Skin of body (tissue), 2 donors: ENCODE data around the gene SLC16A12. TPM values are rescaled to one million over a fixed set of nuclear protein-coding genes. Genes with fewer than 3 reads are reported as not detected.

Experiments
- DNase-seq: peaks from one replicate; lab custom pipeline; 2025; lab: John Stamatoyannopoulos, UW
- total RNA-seq: library from RNA; depleted of rRNA; stranded (reverse); fragments of >200 nt; gene quantifications from one replicate; pipeline ENCODE4 v1.2.3, GENCODE V29; 2014

The SLC16A12 gene
- 1.7 TPM for total RNA-seq

DNA sequence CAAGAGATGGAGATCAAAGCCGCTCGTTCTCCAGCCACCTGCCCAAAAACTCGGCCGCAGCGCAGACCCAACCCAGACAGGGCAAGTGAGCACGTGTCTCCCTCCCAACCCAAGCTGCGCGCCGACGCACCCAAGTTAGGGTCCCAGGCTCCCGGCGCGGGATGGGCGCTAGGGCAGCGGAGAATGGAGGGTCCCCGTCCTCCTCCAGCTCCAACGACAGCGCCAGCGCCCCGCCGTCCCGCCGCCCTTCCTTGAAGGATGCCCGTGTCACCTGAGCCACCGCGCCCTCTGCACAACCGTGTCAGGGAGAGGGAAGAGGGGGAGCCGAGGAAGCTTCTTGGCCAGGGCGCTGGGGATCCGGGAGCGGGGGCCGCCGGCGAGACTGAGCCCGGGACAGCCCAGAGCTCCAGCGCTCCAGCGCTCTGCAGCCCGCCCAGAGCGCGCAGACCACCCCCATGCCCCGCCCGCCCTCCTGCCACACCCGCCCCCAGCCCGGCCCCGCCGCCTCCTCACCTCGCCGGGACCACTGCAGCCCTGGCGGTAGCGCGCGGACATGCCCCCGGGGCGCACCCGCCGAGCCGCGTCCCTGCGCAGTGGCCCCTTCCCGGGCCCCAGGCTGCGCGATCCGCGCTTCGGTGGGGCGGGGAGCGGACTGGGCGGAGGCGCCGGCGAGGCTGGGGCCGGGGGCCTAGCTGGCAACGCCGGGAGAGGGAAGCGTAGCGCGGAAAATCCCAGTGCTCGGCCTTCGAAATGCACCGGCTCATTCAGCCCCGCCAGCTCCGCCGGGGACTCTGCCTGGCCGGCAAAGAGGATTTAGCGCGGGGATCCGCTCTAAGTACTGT is at the start of gene SLC16A12:
TSS of gene SLC16A12 (minus strand) at position 424 of the 842 bp plus-strand sequence. CDS start 73,016 bp downstream, outside the sequence.
- DNase-seq = no peak

DNA sequence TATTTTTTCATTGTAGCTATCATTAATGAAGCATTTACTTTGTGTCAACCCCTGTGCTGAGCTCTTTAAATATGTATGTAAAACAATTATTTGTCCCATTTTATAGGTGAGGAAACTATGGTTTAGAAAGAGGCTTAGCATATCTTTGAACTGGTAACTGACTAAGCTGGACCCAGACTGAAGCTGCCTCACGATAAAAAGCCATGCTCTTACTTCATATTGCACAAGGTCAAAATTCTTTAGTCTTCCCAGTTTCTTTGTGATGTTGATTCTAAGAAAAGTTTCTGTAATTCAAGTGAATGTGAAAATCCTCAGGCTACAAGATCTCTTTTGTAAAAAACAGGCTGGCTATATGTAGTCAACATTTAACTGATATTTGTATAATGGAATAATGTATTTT is 46.6 kb upstream of the SLC16A12 start:
- no peak for DNase-seq

DNA sequence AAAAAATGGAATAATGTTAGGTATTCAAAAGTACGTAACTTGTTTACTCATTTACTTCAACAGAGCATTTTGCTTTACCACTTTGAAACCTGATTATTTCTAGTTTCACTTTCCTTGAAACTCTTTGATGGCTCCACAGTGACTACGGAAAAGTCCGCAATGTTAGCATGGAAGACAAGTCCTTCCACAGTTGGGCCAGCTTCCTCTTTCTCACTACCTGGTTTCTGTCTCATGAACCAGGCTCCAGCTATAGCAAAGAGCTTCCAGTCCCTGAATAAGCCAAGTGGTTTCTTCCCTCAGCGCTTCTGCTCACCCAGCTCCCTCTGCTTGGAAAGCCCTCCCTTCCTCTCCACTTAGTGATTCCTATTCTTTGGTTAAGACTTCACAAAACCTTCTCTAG is 44.8 kb upstream of the SLC16A12 start:
- no peak for DNase-seq

- no peak for DNase-seq
These were observed 41.3 kb upstream of the SLC16A12 start for GRCh38 chr10:89576696-89577095.

- DNase-seq = no peak
These were observed 40.6 kb upstream of the SLC16A12 start for GRCh38 chr10:89576022-89576421.

- DNase-seq = no peak
These were observed 39.6 kb upstream of the SLC16A12 start for GRCh38 chr10:89575031-89575430.

GRCh38 chr10:89574368-89574767 is 39.0 kb upstream of the SLC16A12 start:
- no peak for DNase-seq

DNA sequence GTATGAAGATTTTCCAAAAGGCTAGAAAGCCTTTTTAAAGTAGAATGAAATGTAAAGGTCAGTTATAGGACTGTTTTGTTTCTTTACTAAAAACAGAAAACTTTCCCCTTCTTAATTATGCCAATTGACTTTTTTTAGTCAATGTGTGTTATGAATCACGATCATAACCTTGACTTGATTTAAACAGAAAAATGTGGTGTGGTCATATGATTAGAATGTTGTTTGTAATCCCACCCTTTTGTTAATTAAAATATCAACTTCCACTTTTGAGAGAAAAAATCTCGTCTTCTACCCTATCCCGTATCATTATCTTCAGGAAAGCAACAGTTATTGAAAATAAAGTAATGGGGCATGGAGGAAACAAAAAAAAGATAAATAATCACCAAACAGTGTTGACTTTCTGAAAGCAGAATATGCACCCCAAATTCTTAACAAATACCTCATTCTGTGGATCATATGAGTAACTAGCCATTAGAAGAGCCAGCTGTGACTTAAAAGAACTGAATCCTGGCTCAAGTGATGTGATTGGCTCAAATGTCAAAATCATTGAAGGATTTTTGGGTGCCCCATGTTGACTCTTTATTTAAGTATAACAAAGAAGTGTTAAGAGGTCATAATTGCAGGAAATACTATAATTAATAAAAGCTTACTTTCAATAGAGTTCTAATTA is 32.3 kb upstream of the SLC16A12 start:
- no peak for DNase-seq

GRCh38 chr10:89566992-89567391 is 31.6 kb upstream of the SLC16A12 start:
- DNase-seq = peak; percentile 34

DNA sequence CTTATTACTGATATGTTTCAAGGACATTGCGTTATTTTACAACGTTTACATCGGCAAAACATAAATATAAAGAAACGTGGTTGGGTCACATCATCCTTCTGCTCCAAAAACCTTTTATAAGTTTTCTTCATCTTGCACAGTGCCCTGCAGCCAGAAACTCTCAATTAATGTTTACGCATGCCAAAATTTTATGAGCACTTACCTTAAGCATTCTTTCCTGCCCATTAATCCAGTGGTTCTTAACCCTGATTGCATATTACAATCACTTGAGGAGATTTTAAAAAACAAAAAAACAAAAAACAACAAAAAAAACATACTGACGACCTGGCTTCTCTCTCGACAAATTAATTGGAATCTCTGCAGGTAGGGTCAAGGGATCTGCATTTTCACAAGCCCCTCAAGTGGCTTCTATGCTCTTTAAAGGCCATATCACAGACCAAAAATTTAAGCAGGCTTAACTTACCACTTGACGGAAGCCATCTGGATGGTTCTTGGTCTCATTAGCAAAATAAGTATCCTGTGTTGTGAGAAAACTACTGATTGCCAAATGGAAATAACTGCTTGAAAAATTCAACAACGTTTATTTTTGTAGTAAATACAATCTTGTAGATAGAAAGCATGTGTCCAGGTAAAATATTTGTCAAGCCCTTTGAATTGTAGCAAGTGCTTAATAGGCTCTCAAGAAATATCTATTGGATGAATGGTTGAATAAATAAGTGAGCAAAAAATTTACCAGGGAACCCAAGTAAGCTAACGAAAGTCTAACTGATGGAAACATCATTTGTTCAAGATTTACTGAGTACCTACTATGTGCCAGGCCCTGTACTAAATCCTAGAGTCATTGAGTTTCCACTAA is 30.9 kb upstream of the SLC16A12 start:
- no peak for DNase-seq

DNA sequence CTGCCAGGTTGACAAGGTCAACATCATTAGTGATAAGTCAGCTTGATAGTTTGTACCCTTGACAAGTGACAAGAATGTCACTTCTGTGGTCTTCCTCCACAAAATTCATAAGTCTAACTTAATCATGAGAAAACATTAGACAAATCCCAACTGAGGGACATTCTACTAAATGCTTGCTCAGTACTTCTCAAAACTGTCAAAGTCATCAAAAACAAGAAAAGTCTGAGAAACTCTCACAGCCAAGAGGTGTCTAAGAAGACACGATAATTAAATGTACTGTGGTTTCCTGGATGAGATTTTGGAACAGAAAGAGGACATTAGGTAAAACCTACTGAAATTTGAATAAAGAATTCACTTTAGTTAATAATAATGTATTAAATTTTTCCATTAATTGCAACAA is 29.8 kb upstream of the SLC16A12 start:
- DNase-seq = no peak

- DNase-seq = peak; percentile 50
These were observed 28.6 kb upstream of the SLC16A12 start for GRCh38 chr10:89563861-89564478.

- DNase-seq = no peak
These were observed 27.9 kb upstream of the SLC16A12 start for GRCh38 chr10:89563311-89563710.

DNA sequence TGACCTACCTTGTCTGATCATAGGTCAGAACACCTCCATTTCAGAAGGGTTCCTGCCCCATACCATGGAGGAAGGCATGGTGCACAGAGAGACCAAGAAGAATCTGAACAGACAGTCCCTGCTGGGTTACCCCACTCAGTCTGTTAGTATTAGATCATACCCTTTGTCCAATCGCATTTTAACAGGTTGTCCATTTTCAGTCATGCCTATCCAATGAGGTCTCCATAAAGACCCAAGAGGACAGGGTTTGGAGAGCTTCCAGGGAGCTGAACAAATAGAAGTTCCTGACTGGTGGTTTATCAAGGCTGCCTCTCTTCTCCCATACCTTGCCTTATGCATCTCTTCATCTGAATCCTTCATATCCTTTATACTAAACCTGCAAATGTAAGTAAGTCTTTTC is 21.2 kb upstream of the SLC16A12 start:
- no peak for DNase-seq

DNA sequence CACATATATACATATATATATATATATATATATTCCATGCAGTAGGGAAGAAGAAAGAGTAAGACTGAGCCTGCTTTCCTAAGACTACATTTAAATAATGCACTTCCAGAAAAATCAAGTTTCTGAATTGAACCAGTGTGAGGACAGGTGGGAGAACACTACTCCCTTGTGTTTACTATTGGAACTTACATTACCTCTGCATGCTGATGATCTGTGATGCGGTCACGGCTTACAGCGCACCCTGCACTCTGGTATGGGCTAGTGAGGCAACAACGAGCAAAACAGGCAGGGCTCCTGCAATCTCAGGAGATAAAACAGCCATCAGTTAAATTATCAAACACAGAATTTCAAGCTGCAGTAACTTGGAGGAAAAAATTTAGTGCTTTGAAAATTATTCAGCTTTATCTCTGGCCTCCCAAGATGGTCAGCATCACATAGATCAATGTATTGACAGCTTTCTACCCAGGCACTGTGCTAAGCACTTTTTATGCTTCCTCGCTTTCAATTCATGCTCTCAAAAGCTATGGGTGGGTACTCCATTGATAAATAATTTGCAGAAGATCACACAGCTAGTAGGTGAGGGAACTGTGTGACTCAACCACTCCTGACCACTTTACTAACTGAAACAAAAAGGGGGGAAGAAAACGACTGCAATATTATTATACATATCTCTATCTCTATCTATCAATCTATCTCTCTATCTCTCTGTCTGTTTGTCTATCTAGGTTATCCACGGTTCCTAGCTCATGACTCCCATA is 20.5 kb upstream of the SLC16A12 start:
- DNase-seq = no peak

- DNase-seq = no peak
These were observed 19.0 kb upstream of the SLC16A12 start for GRCh38 chr10:89554433-89554832.

GRCh38 chr10:89553064-89553734 is 17.8 kb upstream of the SLC16A12 start:
- DNase-seq = peak; percentile 14

DNA sequence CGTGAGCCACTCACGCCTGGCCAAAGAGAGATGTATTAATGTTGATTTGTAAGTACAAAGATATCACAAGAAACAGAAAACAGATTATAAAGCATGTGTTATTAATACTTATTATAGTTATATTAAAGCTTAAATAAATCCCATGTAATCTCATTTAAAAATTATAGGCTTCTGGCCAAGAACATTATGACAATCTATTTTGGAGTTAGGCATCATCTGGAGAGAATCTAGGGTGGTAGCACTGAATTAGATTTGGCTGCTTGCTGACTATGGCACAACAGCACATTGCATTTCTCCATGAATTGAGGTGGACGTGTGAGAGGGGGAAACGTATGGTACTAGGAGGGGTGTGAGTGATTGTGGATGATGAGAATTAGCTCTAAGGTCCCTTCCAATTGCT is 16.8 kb upstream of the SLC16A12 start:
- DNase-seq = no peak

DNA sequence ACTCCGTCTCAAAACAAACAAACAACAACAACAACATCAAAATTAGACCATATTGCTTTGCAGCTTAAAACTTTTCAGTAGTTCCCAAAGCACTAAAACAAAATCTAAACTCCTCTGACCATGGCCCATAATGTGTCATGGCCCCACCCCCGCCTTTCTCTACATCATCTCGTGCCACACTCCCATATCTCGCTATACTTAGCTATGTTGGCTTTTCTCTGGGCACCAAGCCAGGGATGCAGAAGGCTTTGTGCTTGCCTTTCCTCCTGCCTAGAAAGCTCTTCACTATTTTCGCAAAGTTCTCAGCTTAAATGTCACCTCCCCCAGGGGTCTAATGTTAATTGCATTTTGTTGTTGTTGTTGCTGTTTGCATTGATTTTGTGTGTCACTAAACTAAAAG is 15.1 kb upstream of the SLC16A12 start:
- no peak for DNase-seq

DNA sequence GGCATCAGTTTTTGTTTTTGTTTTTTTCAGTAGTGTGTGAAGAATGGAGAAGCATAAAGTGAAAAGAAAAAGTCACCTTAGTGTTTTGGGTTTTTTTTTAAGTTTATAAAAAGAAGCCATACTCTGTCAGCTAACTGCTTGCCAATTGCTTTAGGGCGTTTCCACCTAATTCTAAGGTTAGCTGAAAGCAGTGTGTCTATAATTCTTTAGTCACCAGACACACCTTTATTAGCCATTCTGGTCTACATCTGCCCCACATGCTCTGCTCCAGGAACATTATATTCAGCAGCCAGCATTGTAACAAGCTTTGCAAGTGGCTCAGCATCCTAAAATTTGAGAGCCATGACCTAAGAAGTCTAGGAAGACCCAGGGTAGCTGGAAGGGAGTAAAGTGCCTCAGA is 14.1 kb upstream of the SLC16A12 start:
- no peak for DNase-seq
